NOMO-1 treated with dmso at 0.1 percent for 144 hours (cell line): ENCODE data around the gene ADAMTSL3.
A peak's percentile ranks its signal among the peaks of the same experiment; 100 is the strongest.
"Not testable (repeated sequence)": the region's sequence is repeated elsewhere in the genome, so short reads cannot be mapped to it uniquely, and the experiment has no call there.

Experiments
- DNase-seq: peaks from one replicate; lab custom pipeline; 2025; ENCODE audit not compliant: unreplicated experiment; lab: John Stamatoyannopoulos, UW

ADAMTSL3 gene

GRCh38 chr15:83734487-83734886 lies 80.6 kb downstream of the ADAMTSL3 start:
- no peak for DNase-seq

GRCh38 chr15:83739629-83740028 lies 85.7 kb downstream of the ADAMTSL3 start:
- no peak for DNase-seq

GRCh38 chr15:83745771-83746170 lies 91.8 kb downstream of the ADAMTSL3 start:
- no peak for DNase-seq

- DNase-seq: no peak
Observed at GRCh38 chr15:83746231-83746630, 92.3 kb downstream of the ADAMTSL3 start.

GRCh38 chr15:83747050-83747717 lies 93.3 kb downstream of the ADAMTSL3 start:
- peak; percentile 6 for DNase-seq

- DNase-seq: no peak
Observed at GRCh38 chr15:83747718-83748110, 93.8 kb downstream of the ADAMTSL3 start.

DNA sequence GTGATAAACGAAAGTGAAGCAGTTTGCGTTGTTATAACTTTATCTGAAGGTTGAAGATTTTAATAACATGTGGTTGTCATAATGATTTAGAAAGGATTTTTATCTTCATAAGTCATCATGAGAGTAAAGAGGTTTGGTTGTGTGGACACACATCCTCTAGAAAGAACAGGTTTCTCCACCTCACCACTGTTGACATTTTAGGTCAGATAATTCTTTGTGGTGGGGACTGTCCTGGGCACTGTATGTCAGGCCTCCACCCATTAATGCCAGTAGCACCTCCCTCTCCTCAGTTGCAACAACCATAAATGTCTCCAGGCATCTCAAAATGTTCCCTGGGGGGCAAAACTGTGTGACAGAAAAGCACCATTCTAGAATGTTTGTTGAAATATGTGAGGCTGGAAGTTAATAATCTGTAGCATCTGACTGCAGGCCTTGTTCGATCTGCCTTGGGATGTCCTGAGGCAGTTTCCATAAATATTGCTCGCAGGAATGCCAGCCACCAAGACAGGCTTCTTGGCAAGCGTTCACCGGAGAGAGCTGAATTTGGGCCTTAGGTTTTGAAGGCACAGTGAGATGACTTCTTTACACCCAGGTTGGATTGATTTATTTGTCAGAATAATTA lies 100.1 kb downstream of the ADAMTSL3 start:
- DNase-seq: no peak

DNA sequence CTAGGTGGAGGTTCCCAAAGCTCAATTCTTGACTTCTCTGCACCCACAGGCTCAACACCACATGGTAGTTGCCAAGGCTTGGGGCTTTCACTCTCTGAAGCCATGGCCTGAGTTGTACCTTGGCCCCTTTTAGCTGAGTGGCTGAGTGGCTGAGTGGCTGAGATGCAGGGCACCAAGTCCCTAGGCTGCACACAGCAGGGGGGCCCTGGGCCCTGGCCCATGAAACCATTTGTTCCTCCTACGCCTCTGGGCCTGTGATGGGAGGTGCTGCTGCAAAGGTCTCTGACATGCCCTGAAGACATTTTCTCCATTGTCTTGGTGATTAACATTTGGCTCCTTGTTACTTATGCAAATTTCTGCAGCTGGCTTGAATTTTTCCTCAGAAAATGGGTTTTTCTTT lies 103.4 kb downstream of the ADAMTSL3 start:
- DNase-seq: not testable (repeated sequence)

DNA sequence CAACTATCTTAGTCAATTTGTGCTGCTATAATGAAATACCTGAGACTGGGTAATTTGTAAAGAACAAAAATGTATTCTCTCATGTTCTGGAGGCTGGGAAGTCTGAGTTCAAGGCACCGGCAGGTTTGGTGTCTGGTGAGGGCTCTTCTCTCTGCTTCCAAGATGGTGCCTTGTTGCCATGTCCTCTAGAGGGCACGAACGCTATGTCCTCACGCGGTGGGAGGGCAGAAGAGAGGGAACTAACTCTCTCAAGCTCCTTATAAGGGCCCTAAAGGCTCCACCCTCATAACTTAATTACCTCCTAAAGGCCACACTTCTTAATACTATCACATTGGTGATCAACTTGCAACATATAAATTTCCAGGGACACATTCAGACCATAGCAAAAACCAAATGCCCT lies 108.4 kb downstream of the ADAMTSL3 start:
- no peak for DNase-seq

GRCh38 chr15:83764201-83764838 lies 110.4 kb downstream of the ADAMTSL3 start:
- no peak for DNase-seq

DNA sequence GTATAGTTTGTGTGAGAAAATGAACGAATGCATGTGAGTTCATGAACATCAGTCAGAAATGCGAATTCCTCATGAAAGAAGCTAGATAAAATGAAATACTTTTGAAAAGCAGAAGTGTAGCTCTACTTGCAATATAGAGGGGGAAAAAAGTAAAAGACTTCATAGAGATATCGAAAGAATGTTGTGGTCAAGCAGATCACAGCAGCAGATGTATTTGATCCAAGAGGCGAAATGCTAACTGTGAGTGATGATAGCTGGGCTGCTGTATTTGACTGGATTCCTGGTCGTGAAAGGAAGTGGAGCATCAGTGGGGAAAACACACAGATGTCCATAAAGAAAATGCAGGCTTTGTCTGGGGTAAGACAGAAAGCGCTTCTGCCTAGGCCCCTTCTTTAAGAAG lies 112.4 kb downstream of the ADAMTSL3 start:
- DNase-seq: no peak

GRCh38 chr15:83767741-83768140 lies 113.8 kb downstream of the ADAMTSL3 start:
- DNase-seq: no peak

DNA sequence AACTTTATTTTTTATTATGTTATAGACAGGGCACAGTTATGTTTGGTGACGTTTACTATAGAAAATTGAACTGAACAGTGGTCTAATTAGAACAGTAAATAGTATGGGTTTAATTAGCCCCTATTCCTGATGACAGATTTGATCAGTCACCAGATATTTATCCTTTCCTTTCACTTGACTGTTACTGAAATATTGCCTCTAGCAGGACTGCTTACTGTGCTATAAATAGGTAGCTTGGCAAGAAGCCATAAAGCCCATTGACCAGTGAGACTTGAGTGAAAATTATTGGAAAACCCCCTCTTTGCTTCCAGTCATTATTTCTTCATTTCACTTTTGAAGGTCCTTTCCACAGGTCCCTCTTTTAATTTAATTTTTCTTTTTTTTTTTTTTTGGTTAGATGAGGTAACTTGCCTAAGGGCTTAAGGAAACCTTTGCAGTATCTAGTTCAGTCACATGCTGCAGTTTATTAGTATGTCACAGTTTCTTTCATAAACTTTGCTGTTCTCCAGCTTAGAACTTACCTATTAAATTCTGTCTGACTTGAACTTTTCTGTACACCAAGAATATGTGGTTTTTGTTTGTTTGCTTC lies 115.6 kb downstream of the ADAMTSL3 start:
- DNase-seq: no peak

- no peak for DNase-seq
Observed at GRCh38 chr15:83775738-83776137, 121.8 kb downstream of the ADAMTSL3 start.

DNA sequence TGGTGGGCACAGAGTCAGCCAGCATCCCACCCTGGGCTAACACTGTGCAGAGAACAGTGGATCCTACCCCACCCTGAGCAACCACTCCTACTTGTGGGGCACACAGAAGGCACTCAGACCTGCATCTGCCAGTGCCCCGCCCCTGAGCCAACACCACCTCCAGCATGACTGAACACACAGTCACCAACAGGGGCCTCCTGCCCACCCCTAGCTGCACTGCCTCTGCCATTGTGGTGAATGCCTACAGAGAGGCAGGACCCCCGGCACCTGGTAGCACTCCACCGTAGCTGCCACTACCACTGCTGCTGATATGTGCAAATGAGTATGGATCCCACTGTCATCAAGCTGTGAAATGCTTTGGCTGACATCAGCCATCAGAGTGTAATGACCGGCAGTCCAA lies 123.1 kb downstream of the ADAMTSL3 start:
- no peak for DNase-seq

- no peak for DNase-seq
Observed at GRCh38 chr15:83783227-83783626, 129.3 kb downstream of the ADAMTSL3 start.

DNA sequence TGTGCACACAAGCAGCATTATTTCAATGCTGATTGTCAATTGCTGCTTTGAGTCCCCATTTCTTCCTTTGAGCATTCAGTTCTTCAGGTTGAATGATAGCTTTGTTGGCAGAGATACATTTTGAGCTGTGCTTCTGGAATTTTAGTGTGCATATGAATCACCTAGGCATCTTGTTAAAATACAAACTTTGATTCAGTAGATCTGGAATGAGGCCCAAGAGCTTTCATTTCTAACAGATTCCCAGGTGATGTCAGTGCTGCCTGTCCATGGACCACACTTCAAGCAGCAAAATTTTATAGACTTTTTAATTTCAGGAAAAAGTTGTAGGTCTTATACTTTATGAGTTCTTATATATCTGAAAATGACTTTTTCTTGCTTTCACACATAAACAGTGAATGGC lies 131.1 kb downstream of the ADAMTSL3 start:
- DNase-seq: no peak

DNA sequence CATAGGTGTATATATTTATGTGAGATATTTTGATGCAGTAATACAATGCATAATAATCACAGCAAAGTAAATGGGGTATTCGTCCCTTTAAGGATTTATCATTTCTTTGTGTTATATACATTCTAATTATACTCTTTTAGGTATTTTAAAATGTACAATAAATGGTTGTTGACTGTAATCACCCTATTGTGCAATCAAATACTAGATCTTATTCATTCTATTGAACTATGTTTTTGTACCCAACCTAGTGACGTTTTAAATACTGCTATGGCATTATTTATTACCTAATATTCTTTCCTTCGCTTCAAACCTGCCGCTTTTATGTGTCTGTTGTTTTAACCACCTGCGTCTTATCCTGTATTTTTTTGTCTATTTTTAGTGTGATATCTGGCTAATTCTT lies 132.4 kb downstream of the ADAMTSL3 start:
- DNase-seq: no peak

GRCh38 chr15:83793069-83793468 lies 139.1 kb downstream of the ADAMTSL3 start:
- DNase-seq: no peak

DNA sequence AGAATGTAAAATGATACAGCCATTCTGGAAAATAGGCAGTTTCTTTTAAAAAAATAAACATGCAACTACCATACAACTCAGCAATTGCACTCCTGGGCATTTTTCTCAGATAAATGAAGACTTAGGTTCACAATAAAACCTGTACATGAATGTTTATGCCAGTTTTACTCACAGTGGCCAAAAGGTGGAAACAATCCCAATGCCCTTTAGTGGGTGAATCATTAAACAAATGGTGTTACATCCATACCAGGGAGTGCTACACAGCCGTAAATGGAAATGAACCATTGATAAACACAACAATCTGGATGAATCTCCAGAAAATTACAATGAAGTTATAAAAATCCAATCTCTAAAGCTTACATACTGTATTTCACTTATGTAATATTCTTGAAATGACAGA lies 140.3 kb downstream of the ADAMTSL3 start:
- DNase-seq: no peak

- no peak for DNase-seq
Observed at GRCh38 chr15:83809345-83809744, 155.4 kb downstream of the ADAMTSL3 start.

DNA sequence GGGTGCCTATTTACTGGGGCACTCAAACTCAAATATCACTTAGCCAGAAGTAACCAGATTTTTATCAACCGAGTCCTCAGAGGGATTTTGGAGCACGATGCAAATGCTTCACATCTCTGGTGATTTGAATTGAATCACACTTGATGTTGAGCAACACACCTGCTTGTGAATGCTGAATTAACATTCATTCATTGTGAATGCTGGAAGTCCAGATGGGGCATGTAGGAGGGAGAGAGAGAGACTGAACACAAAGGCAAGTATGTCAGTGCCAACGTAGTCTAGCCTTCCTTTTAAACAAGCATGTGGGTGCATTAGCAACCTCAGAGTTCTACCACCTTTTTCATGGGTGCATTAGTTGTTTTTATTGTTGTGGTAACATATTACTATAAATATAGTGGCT lies 156.2 kb downstream of the ADAMTSL3 start:
- DNase-seq: no peak
